OCI-LY1 (cell line): ENCODE measurements around the gene LZTR1.
A peak's percentile ranks its signal among the peaks of the same experiment; 100 is the strongest.
"Not testable (repeated sequence)": the region's sequence is repeated elsewhere in the genome, so short reads cannot be mapped to it uniquely, and the experiment has no call there.

Experiments used
- H2AFZ ChIP-seq: fragments of 200-600 bp; sonication (generic), shearing (Covaris generic); 2 replicates; pipeline ENCODE4 v1.6.0; 2014; ENCODE audit warnings: antibody characterized with exemption, mild to moderate bottlenecking, low read length
- H3F3A ChIP-seq: fragments of 200-600 bp; sonication (generic), shearing (Covaris generic); 2 replicates; pipeline ENCODE4 v1.6.0; 2014; ENCODE audit warnings: mild to moderate bottlenecking, antibody characterized with exemption, low read length, moderate library complexity; ENCODE audit not compliant: insufficient read depth
- H3K27ac ChIP-seq: fragments of 200-600 bp; sonication (generic); 2 replicates; pipeline ENCODE4 v1.5.1; 2014; ENCODE audit warnings: low read length, mixed run types, mild to moderate bottlenecking, low read depth; ENCODE audit not compliant: poor library complexity, severe bottlenecking
- H3K27me3 ChIP-seq: fragments of 200-600 bp; sonication (generic); 2 replicates; pipeline ENCODE4 v1.6.0; 2014; ENCODE audit warnings: antibody characterized with exemption, mild to moderate bottlenecking, low read length, moderate library complexity; ENCODE audit not compliant: insufficient read depth
- H3K36me3 ChIP-seq: fragments of 200-600 bp; sonication (generic); 2 replicates; pipeline ENCODE4 v1.6.1; 2014; ENCODE audit warnings: mild to moderate bottlenecking, antibody characterized with exemption, low read length, moderate library complexity, mixed read lengths; ENCODE audit not compliant: insufficient read depth
- H3K4me1 ChIP-seq: fragments of 200-600 bp; sonication (generic); 2 replicates; pipeline ENCODE4 v1.5.1; 2014; ENCODE audit warnings: mild to moderate bottlenecking, low read length, moderate library complexity; ENCODE audit not compliant: insufficient read depth, severe bottlenecking
- H3K4me2 ChIP-seq: fragments of 200-600 bp; sonication (generic), shearing (Covaris generic); 2 replicates; pipeline ENCODE4 v1.6.1; 2014; ENCODE audit warnings: low read length
- H3K4me3 ChIP-seq: fragments of 200-600 bp; sonication (generic); 2 replicates; pipeline ENCODE4 v1.5.1; 2014; ENCODE audit warnings: low read length, low read depth, mild to moderate bottlenecking, mixed read lengths; ENCODE audit not compliant: poor library complexity, severe bottlenecking
- H3K79me2 ChIP-seq: fragments of 200-600 bp; shearing (Covaris generic); 2 replicates; pipeline ENCODE4 v1.6.1; 2016; ENCODE audit warnings: mixed run types, low read length, mixed read lengths; ENCODE audit not compliant: insufficient read depth
- H3K9ac ChIP-seq: fragments of 200-600 bp; sonication (generic), shearing (Covaris generic); 2 replicates; pipeline ENCODE4 v1.6.1; 2014; ENCODE audit warnings: mild to moderate bottlenecking, low read length, mixed read lengths
- H3K9me2 ChIP-seq: fragments of 200-600 bp; sonication (generic), shearing (Covaris generic); 2 replicates; pipeline ENCODE4 v1.6.1; 2014; ENCODE audit warnings: low read depth, mild to moderate bottlenecking, low read length, mixed read lengths
- H3K9me3 ChIP-seq: fragments of 200-600 bp; shearing (Covaris generic); 2 replicates; pipeline ENCODE4 v1.6.1; 2014; ENCODE audit warnings: low read length, mixed read lengths
- H4K20me1 ChIP-seq: fragments of 200-600 bp; sonication (generic), shearing (Covaris generic); 2 replicates; pipeline ENCODE4 v1.6.0; 2016; ENCODE audit warnings: mild to moderate bottlenecking, low read length; ENCODE audit not compliant: insufficient read depth
- EZH2 ChIP-seq: fragments of 200-600 bp; sonication (generic), shearing (Covaris generic); IDR thresholded peaks from 2 replicates; pipeline ENCODE4 v1.8.0; 2017; ENCODE audit warnings: borderline replicate concordance, mixed run types, mild to moderate bottlenecking, antibody characterized with exemption, low read length, moderate library complexity, mixed read lengths
- TF ChIP-seq, protein P1 (sequence below): fragments of 200-600 bp; sonication (generic), shearing (Covaris generic); IDR thresholded peaks from 2 replicates; pipeline ENCODE4 v1.5.1; 2017; ENCODE audit warnings: mild to moderate bottlenecking, antibody characterized with exemption, low read length, moderate library complexity, mixed read lengths

The LZTR1 gene

DNA sequence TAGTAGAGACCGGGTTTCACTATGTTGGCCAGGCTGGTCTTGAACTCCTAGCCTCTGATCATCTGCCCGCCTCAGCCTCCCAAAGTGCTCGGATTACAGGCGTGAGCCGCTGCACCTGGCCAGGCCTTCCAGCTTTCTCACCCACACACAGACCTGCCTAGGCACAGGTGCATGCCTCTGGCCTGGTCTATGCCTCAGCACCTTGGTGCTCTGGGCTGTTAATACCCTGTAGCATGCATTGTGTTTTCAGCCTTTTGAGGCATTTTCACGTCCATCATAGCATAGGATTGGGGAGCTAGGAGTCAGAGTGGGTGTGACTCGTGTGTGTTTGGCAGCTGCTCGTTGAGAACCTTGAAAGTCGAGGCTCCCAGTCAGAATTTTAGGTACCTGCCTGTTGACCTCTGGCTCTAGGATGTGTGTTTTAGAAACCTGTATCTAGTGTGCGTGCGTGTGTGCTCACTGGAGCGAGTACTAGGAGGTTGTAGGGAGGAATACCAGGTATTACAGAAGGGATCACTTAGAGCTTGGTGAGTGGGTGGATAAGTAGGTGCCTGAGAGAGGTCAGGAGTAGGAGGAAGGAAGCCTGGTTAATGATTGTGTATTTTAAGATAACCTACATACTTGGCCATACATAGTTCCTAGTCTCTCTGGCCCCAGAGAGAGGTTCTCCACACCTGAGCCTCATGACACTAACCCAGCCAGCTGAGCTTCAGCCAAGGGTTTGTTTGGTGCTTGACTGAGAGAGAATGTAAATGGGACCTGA, 44.9 kb upstream of the LZTR1 start:
- Histone ChIP-seq H3K79me2 (peaks cover 93% of the 10 kb centered on the region), H3F3A (no peaks in the 10 kb centered on the region), H3K4me1 (peaks cover 21% of the 10 kb centered on the region), H3K27ac (peak overlapping the region; percentile 13), H4K20me1 (peaks cover 6% of the 10 kb centered on the region; the same call in 1 of the 2 replicates), H3K4me2 (peak overlapping the region; percentile 31; the same call in 1 of the 2 replicates), H3K27me3 (no peaks in the 10 kb centered on the region), H3K9me3 (no peaks in the 10 kb centered on the region), H3K9ac (no peak overlapping the region; the same call in 1 of the 2 replicates), H3K4me3 (no peak overlapping the region), H3K9me2 (no peaks in the 10 kb centered on the region), H3K36me3 (peaks cover 72% of the 10 kb centered on the region), H2AFZ (no peak overlapping the region)
- TF ChIP-seq, protein P1, sequence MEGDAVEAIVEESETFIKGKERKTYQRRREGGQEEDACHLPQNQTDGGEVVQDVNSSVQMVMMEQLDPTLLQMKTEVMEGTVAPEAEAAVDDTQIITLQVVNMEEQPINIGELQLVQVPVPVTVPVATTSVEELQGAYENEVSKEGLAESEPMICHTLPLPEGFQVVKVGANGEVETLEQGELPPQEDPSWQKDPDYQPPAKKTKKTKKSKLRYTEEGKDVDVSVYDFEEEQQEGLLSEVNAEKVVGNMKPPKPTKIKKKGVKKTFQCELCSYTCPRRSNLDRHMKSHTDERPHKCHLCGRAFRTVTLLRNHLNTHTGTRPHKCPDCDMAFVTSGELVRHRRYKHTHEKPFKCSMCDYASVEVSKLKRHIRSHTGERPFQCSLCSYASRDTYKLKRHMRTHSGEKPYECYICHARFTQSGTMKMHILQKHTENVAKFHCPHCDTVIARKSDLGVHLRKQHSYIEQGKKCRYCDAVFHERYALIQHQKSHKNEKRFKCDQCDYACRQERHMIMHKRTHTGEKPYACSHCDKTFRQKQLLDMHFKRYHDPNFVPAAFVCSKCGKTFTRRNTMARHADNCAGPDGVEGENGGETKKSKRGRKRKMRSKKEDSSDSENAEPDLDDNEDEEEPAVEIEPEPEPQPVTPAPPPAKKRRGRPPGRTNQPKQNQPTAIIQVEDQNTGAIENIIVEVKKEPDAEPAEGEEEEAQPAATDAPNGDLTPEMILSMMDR: no peak
- TF ChIP-seq EZH2: no peak

DNA sequence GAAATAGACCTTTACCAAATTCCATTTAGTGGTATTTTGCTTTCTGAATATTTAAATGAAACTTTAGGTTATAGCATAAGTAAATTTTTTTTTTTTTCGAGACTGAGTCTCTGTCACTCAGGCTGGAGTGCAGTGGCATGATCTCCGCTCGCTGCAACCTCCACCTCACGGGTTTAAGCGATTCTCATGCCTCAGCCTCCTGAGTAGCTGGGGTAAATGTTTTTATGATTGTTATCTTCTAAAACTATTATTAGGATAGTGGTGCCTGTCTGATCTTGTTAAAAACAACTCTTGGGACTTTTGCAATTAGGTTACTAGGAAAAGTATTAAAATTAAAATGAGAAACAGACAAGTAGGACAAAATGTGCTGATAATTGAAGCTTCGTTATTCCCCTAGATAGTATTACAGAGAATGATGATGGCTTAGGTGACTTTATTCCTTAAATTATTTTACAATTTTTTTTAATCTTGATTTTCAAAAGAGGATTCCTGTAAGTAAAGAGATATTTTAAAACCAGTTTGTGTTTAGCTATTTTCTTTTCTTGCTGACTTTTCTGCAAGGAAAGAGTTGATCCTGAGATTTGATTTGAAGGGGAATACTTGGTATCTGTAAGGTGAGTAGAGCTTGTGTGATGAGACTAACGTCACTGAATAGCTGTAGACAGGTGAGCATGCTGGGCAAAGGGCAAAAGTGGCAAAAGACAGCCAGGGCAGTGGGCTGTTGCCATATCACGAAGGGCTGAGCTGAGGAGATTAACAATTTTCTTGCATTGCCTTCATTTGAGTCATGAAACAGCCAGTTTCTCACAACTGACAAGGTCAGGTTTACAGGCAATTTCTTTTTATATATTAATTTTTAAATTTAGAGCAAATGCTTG, 44.1 kb upstream of the LZTR1 start:
- no peak for TF ChIP-seq EZH2
- TF ChIP-seq, protein P1: no peak
- no peaks in the 10 kb centered on the region for H3F3A ChIP-seq
- peaks cover 21% of the 10 kb centered on the region for H3K4me1 ChIP-seq
- H3K27me3 ChIP-seq: no peaks in the 10 kb centered on the region
- no peaks in the 10 kb centered on the region for H3K9me2 ChIP-seq
- H3K4me2 ChIP-seq: no peak overlapping the region
- H3K4me3 ChIP-seq: no peak overlapping the region
- no peak overlapping the region for H3K9ac ChIP-seq
- H2AFZ ChIP-seq: no peak overlapping the region
- H4K20me1 ChIP-seq: peaks cover 6% of the 10 kb centered on the region; the same call in 1 of the 2 replicates
- peaks cover 93% of the 10 kb centered on the region for H3K79me2 ChIP-seq
- no peak overlapping the region for H3K27ac ChIP-seq
- H3K36me3 ChIP-seq: peaks cover 75% of the 10 kb centered on the region
- H3K9me3 ChIP-seq: no peaks in the 10 kb centered on the region

DNA sequence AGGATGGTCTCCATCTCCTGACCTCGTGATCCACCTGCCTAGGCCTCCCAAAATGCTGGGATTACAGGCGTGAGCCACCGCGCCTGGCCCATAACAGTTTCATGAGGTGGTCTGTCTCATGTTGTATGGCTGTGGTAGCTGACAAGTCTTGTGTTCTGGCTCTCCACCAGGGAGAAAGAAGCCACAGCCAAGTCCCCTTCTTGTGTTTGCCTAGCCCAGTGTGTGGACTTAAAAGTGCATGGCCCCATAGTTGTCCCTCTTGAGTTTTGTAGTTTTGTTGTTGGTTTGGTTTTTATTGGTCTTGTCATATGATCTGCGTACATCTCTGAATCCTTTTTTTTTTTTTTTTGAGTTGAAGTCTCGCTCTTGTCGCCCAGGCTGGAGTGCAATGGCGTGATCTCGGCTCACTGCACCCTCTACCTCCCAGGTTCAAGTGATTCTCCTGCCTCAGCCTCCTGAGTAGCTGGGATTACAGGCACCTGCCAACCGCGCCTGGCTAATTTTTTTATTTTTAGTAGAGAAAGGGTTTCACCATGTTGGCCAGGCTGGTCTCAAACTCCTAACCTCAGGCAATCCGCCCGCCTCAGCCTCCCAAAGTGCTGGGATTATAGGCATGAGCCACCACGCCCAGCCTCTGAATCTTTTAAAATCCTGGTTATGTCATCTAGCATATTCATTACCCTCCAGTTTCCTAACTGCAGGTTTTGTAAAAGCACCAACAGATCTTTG, 42.5 kb upstream of the LZTR1 start:
- H3F3A ChIP-seq, H3K4me2 ChIP-seq, H4K20me1 ChIP-seq, H3K27me3 ChIP-seq, H3K9me2 ChIP-seq, H3K9ac ChIP-seq, H3K4me3 ChIP-seq, H3K9me3 ChIP-seq, H3K27ac ChIP-seq, H2AFZ ChIP-seq: not testable (repeated sequence)
- H3K36me3 ChIP-seq: peaks cover 67% of the 10 kb centered on the region
- H3K4me1 ChIP-seq: peaks cover 21% of the 10 kb centered on the region
- peaks cover 96% of the 10 kb centered on the region for H3K79me2 ChIP-seq
